Duodenal mucosa (tissue), 2 donors: Measurements from ENCODE around the gene DIP2B.

Source experiments
- H3K27ac ChIP-seq: one replicate; pipeline ENCODE4 v1.7.0; 2013; ENCODE audit warnings: low read depth, low read length
- H3K27me3 ChIP-seq, 2 donors: one replicate each; pipeline ENCODE4 v1.7.0; 2013; ENCODE audit warnings: low read length in 2 of 2, control low read depth in 1 of 2; ENCODE audit not compliant: insufficient read depth in 2 of 2, control insufficient read depth in 1 of 2
- H3K36me3 ChIP-seq, 2 donors: one replicate each; pipeline ENCODE4 v1.7.0; 2013; ENCODE audit warnings: low read length in 2 of 2, control low read depth in 1 of 2; ENCODE audit not compliant: insufficient read depth in 2 of 2, control insufficient read depth in 1 of 2
- H3K4me1 ChIP-seq, 2 donors: one replicate each; pipeline ENCODE4 v1.7.0; 2013; ENCODE audit warnings: low read length in 2 of 2, control low read depth in 1 of 2; ENCODE audit not compliant: insufficient read depth in 2 of 2, control insufficient read depth in 1 of 2
- H3K4me3 ChIP-seq, 2 donors: one replicate each; pipeline ENCODE4 v1.7.0; 2013; ENCODE audit warnings: low read length in 2 of 2, low read depth in 1 of 2
- H3K9ac ChIP-seq, 2 donors: one replicate each; pipeline ENCODE4 v1.7.0; 2013; ENCODE audit warnings: low read length in 2 of 2, low read depth in 1 of 2
- H3K9me3 ChIP-seq, 2 donors: one replicate each; pipeline ENCODE4 v1.7.0; 2013; ENCODE audit warnings: low read length in 2 of 2, control low read depth in 1 of 2; ENCODE audit not compliant: control insufficient read depth in 1 of 2

Gene DIP2B

GRCh38 chr12:50661300-50662115 is 156.7 kb downstream of the DIP2B start:
- H3K27ac ChIP-seq = no peak overlapping the region
- H3K36me3 ChIP-seq = peaks cover 0 to 14% of the 10 kb centered on the region in 2 donors

DNA sequence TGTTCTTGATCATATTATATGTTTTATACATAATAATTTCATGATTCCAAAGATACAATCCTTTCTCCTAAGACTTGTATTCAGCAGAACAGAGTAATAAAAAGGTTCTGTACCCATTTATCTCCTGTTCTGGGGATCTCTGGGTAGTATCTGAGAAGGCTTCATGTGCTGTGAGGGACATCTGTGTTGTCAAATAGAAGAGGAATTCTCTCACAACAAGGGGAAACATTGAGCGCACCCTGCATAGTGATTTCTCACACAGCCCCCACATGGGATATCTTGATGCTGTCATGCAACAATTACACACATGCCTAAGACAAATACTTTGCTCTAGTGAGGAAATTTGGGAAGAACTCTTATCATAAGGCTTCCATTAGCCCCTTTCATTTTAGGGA is 157.3 kb downstream of the DIP2B start:
- Histone ChIP-seq H3K9ac (no peak overlapping the region), H3K27ac (no peak overlapping the region), H3K36me3 (peaks cover 0 to 14% of the 10 kb centered on the region in 2 donors), H3K27me3 (no peaks in the 10 kb centered on the region), H3K4me3 (no peak overlapping the region), H3K9me3 (no peaks in the 10 kb centered on the region), H3K4me1 (peaks cover 0 to 27% of the 10 kb centered on the region in 2 donors)

More at GRCh38 chr12:50661300-50662115, 156.7 kb downstream of the DIP2B start:
- Histone ChIP-seq H3K9ac (no peak overlapping the region), H3K9me3 (no peaks in the 10 kb centered on the region), H3K27me3 (no peaks in the 10 kb centered on the region), H3K4me3 (no peak overlapping the region), H3K4me1 (peaks cover 0 to 27% of the 10 kb centered on the region in 2 donors)

GRCh38 chr12:50665170-50665569 is 160.4 kb downstream of the DIP2B start:
- no peak overlapping the region for H3K4me3 ChIP-seq
- H3K9me3 ChIP-seq = no peaks in the 10 kb centered on the region
- no peak overlapping the region for H3K27ac ChIP-seq
- peaks cover 0 to 27% of the 10 kb centered on the region in 2 donors for H3K4me1 ChIP-seq
- no peak overlapping the region for H3K9ac ChIP-seq
- peaks cover 0 to 14% of the 10 kb centered on the region in 2 donors for H3K36me3 ChIP-seq
- no peaks in the 10 kb centered on the region for H3K27me3 ChIP-seq

- no peak overlapping the region for H3K27ac ChIP-seq
- no peak overlapping the region for H3K4me3 ChIP-seq
- H3K27me3 ChIP-seq = no peaks in the 10 kb centered on the region
- no peaks in the 10 kb centered on the region for H3K9me3 ChIP-seq
- H3K36me3 ChIP-seq = peaks cover 0 to 11% of the 10 kb centered on the region in 2 donors
- no peak overlapping the region for H3K9ac ChIP-seq
- peaks cover 0 to 27% of the 10 kb centered on the region in 2 donors for H3K4me1 ChIP-seq
These were observed 160.8 kb downstream of the DIP2B start for GRCh38 chr12:50665609-50666008.

DNA sequence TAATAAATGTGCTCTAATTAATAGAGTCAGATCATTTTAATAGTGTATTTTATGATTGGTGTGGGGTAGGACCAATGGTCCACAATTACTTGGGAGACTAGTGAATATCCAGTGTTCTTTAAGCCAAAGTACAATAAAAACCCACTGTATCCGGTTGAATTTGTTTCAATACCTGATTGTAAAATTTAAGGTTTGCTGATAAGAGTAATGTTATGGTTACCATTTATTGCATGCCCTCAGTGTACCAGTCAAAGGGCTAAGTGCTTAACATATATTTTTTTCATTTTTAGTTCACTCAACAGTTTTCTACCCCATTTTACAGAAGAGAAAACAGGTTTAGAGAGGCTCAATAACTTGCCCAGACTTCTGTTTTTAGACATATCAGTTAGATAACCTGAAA is 161.2 kb downstream of the DIP2B start:
- Histone ChIP-seq H3K27me3 (no peaks in the 10 kb centered on the region), H3K4me3 (no peak overlapping the region), H3K36me3 (peaks cover 3 to 11% of the 10 kb centered on the region in 2 donors), H3K4me1 (peaks cover 0 to 27% of the 10 kb centered on the region in 2 donors), H3K9ac (no peak overlapping the region), H3K9me3 (no peaks in the 10 kb centered on the region), H3K27ac (no peak overlapping the region)

GRCh38 chr12:50672158-50672557 is 167.4 kb downstream of the DIP2B start:
- Histone ChIP-seq H3K9ac (no peak overlapping the region), H3K27me3 (no peaks in the 10 kb centered on the region), H3K36me3 (peaks cover 19 to 36% of the 10 kb centered on the region in 2 donors), H3K4me1 (no peaks in the 10 kb centered on the region), H3K27ac (no peak overlapping the region), H3K4me3 (no peak overlapping the region), H3K9me3 (no peaks in the 10 kb centered on the region)

DNA sequence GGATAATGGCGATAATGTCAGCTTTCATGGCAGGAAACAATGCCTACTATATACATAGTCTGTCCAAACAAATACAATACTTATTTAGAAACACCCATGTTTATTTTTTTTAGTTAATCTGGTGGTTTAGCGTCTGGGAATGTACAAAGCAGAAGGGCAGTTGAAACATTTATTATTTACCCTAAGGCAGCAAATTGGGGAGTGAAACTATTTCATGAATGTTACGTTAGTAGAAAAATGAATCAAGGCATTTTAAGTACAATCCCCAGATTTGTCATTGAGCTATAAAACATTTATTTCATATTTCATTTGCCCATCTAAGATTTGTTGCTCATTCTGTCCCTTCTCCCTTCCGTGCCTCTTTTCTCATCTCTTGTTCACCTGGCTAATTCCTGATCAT is 172.0 kb downstream of the DIP2B start:
- Histone ChIP-seq H3K27me3 (no peaks in the 10 kb centered on the region), H3K4me3 (no peak overlapping the region), H3K36me3 (peaks cover 24 to 39% of the 10 kb centered on the region in 2 donors), H3K9me3 (no peaks in the 10 kb centered on the region), H3K9ac (no peak overlapping the region), H3K4me1 (no peaks in the 10 kb centered on the region), H3K27ac (no peak overlapping the region)

- Histone ChIP-seq H3K4me1 (no peaks in the 10 kb centered on the region), H3K9me3 (no peaks in the 10 kb centered on the region), H3K27ac (no peak overlapping the region), H3K4me3 (no peak overlapping the region), H3K9ac (no peak overlapping the region), H3K27me3 (no peaks in the 10 kb centered on the region), H3K36me3 (peaks cover 24 to 41% of the 10 kb centered on the region in 2 donors)
These were observed 173.1 kb downstream of the DIP2B start for GRCh38 chr12:50677858-50678257.

DNA sequence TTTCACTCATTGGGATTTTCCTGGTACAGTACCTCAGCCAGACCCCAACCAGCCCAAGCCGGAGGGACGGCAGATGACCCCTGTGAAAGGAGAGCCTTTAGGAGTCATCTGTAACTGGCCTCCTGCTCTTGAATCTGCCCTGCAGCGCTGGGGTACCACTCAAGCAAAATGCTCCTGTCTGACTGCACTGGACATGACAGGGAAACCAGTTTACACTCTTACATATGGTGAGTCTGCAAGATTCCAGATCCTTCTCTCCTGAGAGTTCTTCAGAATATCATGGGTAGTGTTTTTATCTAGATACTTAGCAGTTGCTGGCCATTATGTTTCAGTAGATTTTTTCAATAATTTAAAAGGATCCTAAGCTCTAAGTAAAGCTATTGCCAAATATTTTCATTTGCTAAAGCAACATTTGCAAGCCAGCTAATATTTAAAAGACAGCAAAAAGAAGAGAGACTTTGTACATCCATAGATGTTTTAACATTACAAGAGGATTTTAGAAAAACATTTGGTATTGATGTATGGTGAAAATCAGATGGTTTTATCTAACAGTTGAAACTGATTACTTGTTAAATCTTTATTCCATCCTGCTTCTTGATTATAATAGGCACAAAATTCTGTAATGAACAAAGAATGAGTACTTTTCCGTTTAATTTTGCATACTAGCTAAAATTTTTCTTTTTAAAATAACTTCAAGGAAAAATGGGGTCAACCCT is 174.0 kb downstream of the DIP2B start:
- Histone ChIP-seq H3K4me3 (no peak overlapping the region), H3K27me3 (no peaks in the 10 kb centered on the region), H3K9ac (no peak overlapping the region), H3K9me3 (no peaks in the 10 kb centered on the region), H3K4me1 (no peaks in the 10 kb centered on the region), H3K27ac (no peak overlapping the region), H3K36me3 (peaks cover 24 to 44% of the 10 kb centered on the region in 2 donors)

DNA sequence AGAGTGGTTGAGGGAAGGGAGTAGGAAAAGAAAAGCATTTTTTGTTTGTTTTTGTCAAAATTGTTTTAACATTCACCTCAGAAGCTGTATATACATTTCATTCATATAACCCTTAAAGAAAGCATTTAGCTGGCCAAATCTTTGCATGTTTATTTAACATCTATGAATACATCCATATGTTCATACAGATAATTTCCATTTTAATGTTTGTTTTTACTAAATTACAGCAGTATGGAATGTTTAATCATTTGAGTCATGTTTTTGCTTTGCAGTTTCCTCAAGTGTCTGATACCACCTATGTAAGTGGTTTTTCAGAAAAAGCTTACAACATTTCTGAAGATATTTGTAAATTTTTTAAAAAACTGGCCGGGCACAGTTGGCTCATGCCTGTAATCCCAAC is 174.8 kb downstream of the DIP2B start:
- H3K9me3 ChIP-seq = no peaks in the 10 kb centered on the region
- peaks cover 20 to 43% of the 10 kb centered on the region in 2 donors for H3K36me3 ChIP-seq
- no peaks in the 10 kb centered on the region for H3K4me1 ChIP-seq
- no peak overlapping the region for H3K4me3 ChIP-seq
- H3K27ac ChIP-seq = no peak overlapping the region
- H3K9ac ChIP-seq = no peak overlapping the region
- H3K27me3 ChIP-seq = no peaks in the 10 kb centered on the region
